GM15510 (cell line): ENCODE results near the gene MYO6.

Experiments
- POLR2A ChIP-seq: IDR thresholded peaks from 3 replicates; pipeline ENCODE4 v1.6.1; 2011; ENCODE audit warnings: borderline replicate concordance; ENCODE audit not compliant: insufficient read length; ENCODE audit errors: extremely low read depth

The MYO6 gene

DNA sequence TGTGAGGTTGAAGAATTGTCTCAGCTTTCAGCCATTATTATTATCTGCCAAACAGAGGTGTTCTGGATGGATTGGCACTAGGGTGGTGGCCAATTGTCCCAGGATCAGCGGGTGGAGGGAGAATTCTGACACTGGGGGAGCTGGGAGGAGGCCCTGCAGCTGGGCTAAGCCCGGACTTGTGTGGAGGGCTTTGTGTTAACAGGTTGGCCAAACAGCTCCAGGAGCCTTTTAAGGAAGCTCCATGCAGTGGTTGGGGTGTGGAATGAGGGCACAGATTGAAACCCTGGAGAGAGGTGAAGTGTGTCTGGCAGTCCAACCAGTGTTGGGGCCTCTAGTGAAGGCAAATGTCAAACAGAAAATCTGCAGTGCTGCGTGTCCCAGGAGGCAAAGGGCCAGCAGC is 187.6 kb downstream of the MYO6 start:
- no peak for TF ChIP-seq POLR2A

DNA sequence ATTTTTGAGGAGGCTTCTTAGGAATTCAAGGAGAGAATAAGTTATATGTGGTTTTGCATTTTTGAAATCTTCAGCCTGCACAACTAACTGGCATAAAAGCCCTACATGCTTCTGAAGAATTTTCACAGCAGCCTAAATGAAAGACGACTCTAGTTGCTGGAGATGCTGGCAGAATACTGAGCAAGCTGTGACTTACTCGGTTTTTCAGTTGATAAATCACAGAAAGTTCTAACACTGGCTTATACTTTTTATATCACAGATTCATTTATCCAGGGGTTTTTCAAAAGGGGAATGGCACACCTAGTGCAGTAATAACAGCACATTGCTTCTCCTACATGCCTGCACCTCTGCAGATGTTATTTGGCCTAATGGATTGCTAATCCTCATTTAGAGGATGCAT is 188.8 kb downstream of the MYO6 start:
- no peak for TF ChIP-seq POLR2A

DNA sequence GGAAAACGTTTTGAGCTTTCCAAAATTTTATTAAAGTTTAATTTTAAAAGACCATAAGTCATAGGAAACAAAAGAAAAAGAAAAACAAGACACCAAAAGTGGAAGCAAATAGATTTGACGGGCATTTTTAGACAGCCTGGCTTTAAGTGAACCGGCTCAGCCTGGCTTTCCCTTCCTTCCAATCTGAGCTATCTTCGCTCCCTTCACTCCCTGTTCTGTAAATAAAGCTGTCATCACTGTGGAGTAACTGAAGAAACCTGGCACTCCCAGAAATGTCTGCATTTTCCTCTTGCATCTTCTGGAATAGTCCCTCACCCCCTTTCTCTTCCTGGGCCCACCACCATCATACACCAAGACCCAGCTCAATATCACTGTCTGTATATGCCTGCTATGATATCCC is 191.5 kb downstream of the MYO6 start:
- no peak for TF ChIP-seq POLR2A

DNA sequence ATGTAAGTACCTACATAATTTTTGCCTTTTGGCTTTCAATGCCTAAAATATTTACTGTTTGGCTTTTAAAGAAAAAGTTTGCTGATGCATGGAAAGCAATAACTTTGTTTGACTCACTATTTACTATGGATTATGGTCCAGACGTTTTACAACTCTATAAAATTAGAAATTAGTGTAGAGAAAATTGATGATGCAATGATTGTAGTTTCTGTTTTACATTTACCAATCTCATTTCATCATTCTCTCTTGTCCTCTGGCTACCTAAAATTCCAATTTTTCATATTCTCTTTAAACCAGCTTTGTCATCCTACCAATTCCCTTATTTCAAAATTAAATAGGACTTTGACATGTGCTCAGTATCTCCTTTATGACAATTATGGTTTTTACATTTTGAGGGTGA is 192.5 kb downstream of the MYO6 start:
- no peak for TF ChIP-seq POLR2A

DNA sequence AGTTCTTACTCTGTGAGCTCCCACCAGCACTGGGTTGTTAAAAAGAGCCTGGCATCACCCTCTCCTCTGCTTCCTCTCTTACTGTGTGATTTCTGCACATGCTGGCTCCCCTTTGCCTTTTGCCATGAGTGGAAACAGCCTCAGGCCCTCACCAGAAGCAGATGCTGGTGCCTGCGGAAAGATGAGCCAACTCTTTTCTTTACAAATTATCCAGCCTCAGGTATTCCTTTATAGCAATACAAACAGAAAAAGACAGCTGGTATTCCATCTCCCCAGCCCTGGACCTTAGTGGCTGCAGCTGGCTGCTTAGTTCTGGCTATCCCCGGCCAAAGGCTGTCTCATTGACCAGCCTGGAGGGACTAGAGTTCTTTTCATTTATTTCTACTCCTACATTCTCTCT is 194.3 kb downstream of the MYO6 start:
- TF ChIP-seq POLR2A = no peak

DNA sequence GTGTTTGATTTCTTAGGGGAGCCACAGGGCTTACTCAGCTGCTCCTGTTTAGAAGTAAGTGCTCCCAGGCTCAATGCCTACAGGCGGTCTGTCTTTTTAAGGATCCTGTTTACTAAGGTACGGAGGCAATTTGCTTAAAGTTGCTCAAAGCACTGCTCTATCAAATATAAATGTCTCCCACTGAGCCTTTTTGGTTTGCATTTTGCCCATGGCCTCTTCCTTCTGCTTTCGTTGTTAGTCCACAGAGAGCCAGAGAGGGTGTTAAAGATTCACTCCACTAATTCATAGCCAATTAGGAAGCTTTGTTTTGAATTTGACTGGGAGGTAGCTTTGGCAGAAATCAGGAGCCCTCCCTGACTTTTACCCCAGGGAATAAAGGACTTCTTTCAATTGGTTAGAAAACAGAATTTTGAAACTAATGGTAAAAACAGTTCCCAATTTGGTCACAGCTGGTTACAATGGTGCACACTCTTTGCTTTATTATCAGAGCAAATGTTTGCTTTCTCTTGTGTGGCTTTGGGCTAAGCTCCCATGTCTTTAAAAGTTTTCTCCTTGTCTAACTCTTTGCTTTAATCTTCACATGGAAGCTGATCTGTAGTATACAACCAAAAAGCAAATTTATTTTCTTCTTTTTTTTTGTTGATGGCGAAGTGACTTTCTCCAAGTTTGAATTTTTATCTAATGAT is 197.2 kb downstream of the MYO6 start:
- no peak for TF ChIP-seq POLR2A

DNA sequence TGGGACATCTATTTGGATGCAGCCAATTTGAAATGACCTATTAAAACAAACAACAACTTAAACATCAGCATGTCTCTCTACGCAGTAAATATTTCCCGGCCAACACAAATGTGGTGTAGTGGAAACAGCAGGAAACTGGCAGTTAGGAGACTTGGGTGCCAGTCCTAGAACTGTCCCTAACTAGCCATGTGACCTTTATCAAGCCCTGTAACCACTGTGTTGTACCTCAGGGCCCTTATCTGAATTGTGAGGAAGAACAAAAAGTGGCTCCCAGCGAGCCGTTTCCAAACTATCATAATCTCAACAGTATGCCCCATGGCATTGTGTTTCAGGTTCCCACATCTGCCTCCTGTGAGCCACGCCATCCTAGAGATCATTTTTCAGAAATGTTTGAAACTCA is 198.9 kb downstream of the MYO6 start:
- TF ChIP-seq POLR2A = no peak

DNA sequence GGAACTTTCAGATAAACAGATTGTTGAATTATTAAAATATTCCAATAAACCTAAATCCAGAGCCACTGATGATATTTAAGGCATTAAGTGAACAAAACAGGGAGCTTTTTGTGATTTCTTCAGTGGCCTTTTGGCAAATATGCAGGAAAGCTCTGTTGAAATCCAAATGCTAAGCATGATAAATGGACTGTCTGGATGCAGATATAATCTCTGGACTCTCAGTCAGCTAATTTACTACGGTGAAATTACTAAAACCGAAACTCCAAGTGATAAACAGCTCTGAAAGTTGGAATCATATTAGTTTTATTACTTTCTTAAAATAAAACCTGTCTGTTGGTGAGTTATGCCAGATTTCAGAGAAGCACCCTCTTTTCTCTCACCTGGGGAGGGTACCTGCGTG is 203.1 kb downstream of the MYO6 start:
- TF ChIP-seq POLR2A = no peak

DNA sequence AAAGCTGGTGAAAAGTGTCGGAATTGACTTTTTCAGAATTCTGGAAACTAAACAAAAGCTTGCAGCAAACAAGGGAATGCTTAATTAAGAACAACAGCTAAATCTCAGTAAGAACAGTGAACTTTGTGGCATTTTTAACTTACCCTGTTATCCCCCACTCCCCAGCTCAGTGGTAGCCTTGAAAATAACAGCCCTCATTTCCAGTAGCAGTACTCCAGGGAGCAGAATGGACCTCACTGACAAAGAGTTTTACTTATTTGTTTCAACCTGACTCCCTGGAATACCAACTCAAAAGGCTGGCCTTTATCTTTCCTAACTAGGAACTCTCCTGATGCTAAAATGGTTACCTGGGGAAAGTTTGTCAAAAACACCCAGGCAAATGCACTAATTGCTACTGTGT is 214.5 kb downstream of the MYO6 start:
- TF ChIP-seq POLR2A = no peak

DNA sequence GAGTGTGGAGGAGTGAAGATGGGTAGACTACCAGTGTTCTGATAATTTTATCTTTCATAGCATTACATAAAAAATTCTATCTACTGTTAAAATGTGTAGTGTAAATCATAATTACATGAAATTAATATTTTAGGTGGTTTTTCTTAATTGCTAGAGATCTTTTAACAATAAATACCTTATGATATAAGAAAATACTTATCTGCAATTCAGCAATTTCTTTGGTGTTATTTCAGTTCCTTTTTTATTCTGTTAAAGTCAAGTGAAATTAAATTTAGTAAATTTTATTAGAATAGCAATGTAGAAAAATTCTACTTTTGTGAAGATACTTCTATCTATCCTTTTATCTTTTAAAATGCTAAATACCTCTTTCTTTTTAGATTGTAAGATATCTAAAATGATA is 219.1 kb downstream of the MYO6 start:
- TF ChIP-seq POLR2A = no peak
